ENCODE data around the gene ONECUT1.

DNA sequence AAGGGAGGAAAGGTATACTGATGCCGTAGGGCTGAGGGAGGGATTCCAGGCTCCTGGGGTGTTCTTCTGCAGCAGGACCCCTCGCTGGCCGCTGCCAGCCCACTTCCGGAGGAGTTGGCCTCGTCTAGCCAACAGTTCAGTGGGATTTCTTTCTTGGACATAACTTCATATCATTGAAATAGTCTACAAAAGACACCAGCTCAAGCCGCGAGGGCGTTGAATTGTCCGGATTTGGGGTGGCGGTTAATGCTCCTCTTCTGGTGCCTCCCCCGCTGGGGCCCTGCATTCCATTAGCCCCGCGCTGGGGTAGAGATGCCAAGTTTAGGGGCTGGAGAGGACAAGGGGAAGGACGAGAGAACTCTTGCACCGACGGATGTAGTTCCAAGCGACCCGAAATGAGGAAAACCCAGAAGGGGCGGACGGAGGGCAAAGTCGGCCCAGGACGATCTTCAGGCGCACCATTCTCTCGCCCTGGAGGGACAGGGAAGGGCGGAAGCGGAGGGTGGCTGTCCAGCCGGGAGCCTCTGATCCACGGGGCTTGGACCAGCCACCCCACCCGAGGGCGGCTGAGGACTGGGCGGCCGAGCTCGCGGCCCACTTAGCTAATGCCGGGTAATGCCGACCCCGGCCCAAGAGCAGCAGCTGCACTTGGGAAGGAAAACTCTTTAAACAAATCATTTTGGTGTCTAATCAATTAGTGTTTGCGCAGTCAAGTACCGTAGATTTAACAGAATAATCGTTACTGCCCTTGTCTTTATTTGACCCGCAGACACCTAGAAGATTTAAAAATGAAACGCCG, 4.7 kb upstream of the ONECUT1 start:
- no peak for TF ChIP-seq CEBPB (IDR thresholded peaks at IDR 0.05; ENCODE audit: low read depth)
- no peak for TF ChIP-seq RAD21 (IDR thresholded peaks at IDR 0.05; ENCODE audit: low read depth)
- no peak for TF ChIP-seq CTCF (IDR thresholded peaks at IDR 0.05 in 2 of 3, conservative IDR thresholded peaks at IDR 0.05 in 1 of 3; ENCODE audit: borderline replicate concordance in 1 of 3, insufficient read depth in 1 of 3, low read depth in 2 of 3, low read length in 2 of 3)
- TF ChIP-seq POLR2AphosphoS5 (IDR thresholded peaks at IDR 0.05; ENCODE audit: low read depth, low read length), result no peak

Data from HCT116 (cell line).